Measurements from ENCODE around the gene PDE4D.
"Not testable (repeated sequence)": the region's sequence is repeated elsewhere in the genome, so short reads cannot be mapped to it uniquely, and the experiment has no call there.

The PDE4D gene

DNA sequence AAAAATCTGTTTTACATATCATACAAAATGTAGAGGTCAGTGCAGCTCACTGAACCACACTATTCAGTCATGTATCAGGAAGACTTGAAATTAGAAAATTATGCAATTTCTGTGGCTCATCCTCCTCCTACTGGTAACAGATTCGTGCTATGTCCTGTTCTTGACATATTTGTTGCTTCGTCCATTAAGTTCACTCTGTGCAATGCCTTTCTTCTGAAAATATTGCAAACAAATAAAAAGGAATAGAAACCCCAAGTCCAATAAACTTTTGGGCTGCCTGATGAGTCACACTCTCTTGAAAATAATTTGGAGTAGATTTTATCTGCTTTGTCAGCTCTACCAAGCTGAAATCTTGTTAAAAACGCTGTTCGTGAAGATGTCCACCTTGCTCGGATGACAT, 919.4 kb downstream of the PDE4D start:
- DNase-seq = no peak

DNA sequence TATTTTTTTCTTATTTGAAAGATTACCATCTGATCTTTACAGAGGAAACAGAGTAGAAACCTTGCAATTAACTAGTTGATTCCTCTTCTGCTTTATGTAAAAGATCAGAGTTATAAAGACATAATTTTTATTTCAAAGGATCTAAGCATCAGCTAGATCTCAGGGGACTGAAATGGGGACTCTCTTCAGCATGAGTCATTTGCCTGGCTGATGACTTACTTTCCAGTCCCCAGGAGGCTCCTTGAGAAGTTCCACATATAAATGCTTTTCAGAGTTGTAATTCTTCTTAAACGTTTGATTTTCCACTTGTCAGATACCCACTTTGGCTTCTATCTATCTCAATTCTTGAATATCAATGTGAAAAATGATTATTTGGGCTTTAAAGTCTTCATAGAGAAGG, 921.2 kb downstream of the PDE4D start:
- DNase-seq = no peak

DNA sequence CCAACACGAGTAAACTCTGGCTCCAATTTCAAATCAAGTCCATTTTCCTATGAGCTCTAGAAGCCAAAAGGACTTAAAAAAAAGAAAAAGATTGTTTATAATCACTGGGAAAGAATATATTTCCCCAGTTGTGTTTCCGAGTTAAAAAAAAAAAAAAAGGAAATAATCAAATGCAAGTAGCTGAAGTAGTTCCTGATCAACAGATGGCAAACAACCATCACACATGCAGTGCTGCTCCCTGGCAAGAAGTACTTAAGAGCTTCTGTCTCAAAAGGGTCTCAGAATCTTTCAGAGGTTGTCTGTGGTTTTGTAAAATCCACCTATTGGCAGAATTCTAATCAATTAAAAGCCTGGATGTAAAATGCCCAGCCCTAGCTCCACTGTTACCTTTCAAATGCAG, 922.8 kb downstream of the PDE4D start:
- no peak for DNase-seq

DNA sequence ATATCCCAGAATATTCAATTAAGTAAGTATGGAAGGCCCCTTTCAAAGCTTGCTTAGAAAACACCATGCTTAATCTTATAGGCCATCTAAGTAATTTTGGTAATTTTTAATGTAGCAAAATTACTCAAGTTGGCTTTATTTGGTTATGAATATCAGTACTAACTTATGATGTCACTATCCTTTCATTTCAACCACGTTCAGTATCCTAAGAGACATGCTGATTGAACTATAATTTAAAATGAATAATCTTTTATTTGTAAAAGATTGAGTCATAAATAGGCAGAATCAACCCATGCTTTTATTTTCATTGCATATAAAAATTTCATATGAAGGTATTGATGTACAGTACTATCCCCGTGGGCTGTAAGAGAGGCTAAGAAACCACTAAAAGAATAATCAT, 923.7 kb downstream of the PDE4D start:
- no peak for DNase-seq

DNA sequence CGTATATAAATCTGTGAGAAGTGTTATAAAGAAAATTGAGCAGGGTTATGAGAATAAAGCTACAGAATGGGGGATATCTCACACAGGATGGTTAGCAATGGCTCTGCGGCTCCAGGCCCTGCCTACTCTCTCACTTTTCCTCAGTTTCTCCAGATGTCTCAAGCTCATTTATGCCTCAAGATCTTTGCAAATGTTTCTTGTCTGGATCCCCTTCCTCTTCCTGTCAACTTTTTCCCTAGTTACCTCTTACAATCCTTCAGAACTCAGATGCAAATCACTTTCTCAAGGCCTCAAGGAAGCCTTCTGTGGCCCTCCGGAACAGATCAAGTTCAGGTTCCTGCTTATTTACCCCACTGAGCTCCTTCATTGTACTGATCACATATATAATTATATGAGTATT, 924.3 kb downstream of the PDE4D start:
- DNase-seq = no peak

DNA sequence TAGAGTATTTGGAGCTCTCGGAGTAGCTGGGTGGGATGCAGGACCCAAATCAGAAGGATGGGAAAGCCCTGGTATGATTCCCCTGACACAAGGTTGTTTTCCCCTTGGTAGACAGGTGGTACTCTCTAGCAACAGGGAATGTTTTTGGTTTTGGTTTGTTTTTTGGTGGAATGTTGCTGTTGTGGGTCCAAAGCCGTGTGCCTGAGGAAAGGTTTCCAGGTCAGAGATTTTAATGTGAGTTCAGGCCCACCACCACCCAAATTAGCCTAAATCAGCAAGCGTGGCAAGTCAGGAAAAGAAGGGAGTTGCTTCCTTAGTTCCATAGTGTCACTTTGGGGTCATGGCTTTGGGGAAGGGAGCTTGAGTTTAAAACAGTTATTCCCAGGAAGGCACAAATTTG, 925.2 kb downstream of the PDE4D start:
- no peak for DNase-seq

DNA sequence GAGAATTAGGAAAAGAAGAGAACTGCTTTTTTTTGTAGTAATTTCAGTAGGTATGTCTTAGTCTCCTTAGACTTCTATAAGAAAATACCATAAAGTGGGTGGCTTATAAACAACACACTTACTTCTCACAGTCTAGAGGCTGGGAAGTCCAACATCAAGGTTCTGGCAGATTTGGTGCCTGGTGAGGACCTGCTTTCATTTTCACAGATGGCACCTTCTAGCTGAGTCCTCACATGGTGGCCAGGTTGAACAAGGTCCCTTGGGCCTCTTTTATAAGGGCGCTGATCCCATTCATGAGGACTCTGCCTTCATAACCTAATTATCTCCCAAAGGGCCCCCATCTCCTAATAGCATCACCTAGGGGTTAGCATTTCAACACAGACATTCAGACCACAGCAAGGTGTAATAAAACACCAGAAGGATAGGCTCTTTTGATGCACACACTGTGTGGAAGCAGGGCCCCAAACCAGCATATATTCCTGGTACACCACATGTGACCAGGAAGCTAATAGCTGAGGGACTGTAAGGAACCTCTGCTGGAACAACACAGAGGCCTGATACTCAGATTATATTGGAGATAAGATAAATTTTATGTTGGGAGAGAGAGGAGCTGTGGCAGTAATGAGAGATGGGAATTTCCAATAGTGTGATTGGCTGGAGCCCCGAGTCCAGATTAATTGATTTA, 925.8 kb downstream of the PDE4D start:
- no peak for DNase-seq

DNA sequence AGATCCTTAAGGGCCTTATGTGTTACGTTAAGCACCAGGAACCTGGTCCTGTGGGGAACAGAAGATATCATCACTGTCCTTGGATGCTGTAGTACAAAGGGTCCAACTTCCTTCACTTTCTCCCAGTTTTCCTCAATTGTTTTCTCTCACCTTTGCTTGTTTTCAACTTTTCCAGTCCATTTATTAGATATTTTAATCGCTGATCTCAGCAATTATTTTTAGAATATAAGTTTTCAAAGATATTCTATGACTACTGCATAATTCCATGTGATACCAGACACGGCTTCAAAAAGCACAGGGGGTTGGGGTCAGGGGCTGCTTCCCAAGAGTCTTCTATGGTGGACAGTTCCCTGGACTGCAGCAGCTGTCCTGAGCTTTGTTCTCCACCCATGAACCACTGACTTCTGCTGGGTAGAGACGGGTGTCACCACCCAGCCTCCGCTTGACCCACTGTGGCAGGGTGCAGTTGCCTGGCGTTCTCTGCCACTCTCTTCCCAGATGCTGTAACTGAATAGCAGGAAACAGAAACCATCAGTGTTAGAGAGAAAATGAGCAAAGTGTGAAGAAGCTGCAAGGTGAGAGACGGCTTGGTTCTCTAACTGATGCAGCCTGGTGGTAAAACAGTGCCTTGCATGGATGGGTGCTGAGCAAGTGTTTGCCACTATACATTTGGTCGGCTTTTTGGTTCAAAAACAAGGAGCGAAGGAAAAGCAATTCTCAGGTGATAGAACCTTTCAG, 927.7 kb downstream of the PDE4D start:
- DNase-seq = no peak

DNA sequence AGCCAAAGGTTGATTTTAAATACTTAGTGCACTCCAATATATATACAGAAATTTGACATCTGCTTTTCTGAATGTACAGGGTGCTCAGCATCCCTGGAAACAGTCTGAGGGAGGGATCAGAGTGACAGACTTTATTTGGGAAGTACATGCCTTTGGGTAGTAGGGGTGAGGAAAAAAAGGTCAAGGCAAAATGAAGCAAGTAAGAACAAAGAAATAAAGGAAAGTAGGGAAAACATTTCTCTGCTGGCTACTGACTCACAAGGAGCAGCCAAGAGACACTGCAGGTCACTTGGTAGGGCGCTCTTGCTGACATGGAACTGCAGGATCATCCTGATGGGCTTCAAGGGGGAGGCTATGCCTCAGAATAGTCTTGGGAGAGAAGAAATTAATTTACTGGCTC, 929.7 kb downstream of the PDE4D start:
- DNase-seq = no peak

DNA sequence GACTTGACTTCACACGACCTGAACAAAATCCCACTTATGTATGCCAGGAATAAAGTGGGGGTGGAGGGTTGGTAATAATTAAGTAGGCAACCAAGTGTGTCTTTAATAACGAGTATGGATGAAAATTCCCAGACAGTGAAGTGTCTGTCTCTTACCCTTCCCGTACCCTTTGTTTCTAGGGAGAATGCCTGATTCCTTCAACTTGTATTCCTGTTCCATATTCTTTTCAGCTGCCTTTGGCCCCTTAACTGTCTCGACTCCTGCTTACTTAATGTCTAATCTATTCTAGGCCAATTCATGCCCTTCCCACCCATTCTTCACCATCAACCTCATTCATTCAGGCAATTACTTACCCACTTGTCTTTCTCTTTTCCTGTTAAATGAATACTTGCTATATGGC, 930.2 kb downstream of the PDE4D start:
- DNase-seq = no peak

DNA sequence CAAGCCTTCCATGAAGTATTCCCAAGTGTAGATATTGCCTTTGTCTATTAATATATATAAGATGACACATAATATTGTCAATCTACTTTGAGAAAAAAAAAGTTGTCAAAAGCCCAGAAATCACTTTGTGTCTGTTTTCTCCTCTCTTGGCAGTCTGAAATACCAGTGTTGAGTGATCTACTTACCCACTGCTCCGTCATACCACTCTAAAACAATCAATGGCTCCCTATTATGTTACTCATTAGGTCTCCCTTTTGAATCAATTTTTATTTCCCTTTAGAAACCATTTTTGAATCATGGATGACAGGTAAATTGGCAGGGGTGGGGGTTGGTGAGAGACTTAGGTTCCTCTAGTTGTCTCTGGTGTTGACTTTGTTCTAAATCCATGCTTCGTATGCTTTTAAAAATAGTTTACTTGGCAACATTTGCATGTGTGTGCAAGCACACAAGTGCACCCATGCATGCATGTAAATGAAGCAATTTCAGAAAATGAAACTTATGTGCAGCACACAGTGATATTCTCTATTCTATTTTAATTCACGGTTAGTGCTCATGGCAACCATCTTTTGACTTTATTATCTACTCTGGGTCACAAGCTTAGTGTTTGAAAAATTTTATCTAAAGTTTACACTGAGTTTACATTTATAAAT, 931.8 kb downstream of the PDE4D start:
- DNase-seq = no peak

DNA sequence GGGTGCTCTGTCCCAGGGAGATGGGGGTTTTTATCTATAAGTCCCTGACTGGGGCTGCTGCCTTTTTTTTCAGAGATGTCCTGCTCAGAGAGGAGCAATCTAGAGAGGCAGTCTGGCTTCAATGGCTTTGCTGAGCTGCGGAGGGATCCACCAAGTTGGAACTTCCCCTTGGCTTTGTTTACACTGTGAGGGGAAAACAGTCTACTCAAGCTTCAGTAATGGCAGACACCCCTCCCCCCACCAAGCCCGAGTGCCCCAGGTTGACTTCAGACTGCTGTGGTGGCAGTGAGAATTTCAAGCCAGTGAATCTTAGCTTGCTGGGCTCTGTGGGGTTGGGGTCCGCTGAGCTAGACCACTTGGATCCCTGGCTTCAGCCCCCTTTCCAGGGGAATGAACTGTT, 934.8 kb downstream of the PDE4D start:
- no peak for DNase-seq

DNA sequence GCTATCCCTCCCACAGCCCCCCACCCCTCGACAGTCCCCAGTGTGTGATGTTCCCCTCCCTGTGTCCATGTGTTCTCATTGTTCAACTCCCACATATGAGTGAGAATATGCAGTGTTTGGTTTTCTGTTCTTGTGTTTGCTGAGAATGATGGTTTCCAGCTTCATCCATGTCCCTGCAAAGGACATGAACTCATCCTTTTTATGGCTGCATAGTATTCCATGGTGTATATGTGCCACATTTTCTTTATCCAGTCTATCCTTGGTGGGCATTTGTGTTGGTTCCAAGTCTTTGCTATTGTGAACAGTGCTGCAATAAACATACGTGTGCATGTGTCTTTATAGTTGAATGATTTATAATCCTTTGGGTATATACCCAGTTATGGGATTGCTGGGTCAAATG, 940.3 kb downstream of the PDE4D start:
- not testable (repeated sequence) for DNase-seq

DNA sequence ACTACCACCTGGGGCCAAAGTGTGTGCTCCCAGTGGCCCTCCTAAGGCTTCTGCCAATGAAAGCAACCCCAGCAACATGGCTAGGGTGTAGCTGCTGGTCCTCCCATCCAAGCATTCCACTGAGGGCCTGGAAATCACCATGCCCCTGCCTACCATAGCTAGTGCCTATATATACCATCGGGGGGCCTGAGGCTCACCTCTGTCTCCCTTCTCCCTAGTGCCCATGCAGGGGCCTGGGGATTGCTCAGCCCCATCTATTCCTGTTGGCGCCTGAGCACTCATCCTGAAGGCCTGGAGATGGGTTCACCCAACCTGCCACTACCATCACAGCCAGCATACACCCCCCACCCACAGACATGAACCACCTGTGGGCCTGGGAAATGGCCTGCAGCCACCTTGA, 943.3 kb downstream of the PDE4D start:
- no peak for DNase-seq

DNA sequence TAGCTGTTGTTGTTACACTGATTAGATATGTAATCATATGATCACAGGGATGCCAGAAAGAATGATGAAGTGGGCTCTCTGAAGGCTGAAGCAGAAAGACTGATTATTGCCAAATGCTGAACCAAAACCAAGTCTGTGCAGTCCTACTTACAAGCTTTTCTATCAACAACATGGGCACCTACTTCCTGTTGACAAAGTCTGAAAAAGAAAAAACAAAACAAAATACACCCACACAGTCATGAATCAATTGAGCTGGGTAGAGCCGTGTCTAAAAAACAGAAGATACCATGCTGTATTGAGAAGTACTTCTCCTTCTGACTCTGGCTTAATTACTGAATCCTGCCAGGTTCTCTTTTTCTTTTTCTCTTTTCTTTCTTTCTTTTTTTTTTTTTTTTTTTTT, 947.3 kb downstream of the PDE4D start:
- DNase-seq = no peak

DNA sequence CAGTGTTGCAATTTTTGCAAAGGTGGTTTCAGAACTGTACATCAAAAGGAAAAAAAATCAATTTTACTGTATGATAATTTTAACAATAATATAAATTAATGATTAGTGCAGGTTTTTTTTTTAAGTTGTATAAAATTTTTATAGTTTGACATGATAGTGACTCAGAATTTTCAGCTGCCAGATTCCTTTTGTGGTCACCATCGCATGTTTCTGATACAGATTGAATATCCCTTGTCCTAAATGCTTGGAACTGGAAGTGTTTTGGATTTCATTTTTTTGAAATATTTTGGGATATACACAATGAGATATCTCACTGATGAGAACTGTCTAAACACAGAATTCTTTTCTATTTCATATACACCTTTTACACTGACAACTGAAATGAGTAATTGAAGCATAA, 949.3 kb downstream of the PDE4D start:
- no peak for DNase-seq

DNA sequence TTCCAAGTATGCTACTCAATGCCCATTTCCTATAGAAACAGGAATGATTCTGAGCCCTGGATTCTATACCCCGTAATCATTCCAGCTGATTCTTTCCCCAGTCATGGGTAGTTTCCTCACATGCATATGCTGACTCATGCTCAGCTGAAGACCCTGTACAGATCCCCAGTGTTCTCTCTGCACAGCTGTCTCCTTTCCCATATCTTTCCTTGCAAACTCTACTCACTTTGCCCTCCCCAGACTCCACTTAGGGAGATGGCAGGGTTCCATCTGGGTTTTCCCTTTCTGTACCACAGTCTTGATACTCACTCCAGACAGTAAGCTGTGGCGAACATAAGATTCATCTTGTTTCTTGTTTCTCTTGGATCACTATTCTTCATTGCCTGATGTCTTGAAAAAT, 953.1 kb downstream of the PDE4D start:
- DNase-seq = no peak

DNA sequence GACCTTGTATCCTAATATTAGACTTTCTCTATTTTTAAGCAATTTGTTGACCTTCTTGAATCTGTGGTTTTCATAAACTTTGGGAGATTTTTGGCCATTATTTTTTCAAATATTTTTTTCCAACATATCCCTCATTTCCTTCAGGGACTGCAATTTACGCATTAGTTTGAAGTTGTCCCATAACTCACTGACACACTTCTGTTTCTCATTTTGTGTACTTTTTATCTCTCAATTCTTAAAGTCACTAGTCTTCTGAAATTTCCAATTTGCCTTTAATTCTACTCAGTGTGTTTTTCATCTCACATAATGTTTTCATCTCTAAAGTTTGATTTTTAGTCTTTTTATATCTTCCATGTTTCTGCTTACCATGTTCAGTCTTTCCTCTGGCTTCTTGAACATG, 953.9 kb downstream of the PDE4D start:
- no peak for DNase-seq

DNA sequence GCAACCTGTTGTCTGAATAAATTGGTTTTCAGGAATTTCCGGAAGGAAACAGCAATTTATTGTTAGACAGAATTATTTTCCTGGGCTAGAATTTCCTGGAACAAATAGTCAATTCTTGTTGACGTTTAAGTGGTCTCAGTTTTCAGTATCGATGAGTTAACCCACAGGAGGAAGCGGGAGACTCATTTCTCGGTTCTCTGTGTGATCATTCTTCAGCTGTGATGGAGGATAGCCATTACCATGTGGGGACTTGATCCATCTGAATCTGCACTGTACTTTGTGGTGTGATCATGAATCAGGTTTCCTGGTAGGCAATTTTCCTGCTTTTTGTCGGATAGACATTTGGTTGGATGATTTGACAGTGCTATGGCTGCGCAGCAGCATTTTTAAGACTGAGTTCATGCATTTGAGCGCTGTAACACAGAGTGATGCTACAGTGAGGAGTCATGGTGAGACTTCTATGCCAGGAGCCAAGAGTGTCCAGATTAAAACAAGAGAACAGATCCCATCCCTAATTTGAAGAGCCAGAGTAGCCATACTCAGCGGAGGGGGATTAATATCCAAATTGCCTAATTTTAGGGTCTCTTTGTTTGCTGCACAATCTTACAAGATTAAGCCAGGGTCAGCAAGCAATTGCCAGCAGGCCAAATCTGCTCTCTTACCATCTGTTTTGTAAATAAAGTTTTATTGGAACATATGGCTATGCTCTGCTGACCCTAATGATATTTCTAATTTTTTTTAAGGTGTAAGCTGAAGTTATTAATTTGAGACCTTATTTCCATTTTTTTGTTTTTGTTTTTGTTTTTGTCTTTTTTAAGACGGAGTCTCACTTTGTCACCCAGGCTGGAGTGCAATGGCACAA, 954.7 kb downstream of the PDE4D start:
- DNase-seq = no peak

DNA sequence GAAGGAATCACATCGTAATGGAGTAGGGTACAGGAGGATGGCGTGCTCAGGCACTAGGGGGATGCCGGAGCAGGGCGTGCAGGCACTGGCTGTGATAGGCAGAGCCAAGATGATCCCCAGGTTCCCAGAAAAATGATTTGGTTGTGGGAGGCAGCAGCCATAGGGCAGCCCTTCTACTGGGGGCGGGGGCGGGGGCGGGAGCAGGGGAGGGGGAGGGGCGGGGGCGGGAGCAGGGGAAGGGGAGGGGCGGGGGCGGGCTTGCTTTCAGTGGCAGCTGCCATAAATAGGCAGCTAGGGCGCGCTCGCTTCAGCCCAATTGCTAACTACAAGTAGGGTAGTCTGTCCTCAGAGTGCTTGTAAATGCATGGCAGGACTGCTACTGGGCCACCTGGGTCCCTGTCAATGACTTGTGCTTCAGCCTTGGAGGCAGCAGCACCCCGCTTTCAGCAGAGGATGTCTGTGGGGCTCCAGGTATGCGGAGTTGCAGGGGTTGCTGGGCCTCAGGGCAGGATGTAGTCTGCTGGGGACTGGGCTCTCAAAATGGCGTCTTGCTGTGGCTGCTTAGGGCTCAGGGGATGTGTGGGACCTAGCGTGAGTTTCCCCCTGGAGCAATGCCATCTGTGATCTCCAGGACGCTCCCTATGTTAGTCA, 956.4 kb downstream of the PDE4D start:
- DNase-seq = no peak

DNA sequence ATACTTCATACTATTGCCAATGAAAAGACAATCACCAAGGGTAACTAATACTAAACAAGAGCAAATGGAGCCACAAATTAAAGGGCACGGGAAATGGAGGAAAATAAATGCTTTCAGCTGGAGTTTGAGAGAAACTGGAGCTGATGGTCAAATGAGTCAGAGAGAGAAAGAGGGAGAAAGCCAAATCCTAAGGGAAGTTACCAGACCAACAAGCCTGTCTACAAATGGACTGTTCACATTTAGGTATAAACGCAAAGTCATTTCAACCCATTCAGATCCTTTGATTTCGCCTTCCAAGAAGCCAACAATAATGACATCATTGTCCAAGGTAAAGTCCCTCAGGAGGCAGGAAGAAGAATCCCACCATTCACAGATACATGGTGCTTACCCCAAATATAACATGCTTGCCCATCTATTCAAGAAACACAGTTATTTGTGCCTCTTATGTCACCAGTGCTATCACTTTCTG, 958.9 kb downstream of the PDE4D start:
- DNase-seq = no peak

DNA sequence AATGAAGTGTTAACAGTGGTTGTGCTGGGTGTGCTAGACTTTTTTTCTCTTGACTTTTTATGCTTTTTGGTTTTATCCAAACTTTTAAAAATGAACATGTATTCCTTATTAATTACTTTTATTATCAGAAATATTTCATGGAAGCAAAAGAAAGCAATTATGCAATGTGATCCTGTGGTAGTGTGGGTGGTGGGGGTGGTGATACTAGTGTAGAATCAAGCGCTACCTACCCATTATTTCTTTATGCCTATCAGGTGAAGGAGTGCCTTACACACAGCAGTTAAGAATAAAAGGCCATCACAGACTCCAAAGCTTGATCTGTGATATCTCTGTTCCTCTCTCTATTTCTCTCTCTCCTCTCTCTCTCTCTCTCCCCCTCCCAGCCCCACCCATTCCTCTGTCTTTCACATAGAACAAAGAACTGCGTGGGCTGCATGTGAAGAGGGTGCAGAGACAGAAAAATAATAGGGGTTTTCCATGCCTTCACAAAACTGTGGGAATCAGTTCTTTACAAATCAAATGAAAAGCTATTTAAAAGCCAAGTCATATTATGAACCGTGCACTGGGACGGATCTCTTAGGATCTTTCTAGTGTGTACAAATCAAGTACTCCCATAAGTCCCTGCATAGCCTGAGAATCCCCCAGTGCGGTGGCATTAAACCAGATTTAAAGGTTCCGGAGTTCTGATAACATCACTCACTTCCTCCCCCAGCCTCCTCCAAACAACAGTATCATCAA, 959.5 kb downstream of the PDE4D start:
- no peak for DNase-seq
